D721Med (cell line): ENCODE measurements around the gene NISCH.

Source experiments
- DNase-seq: peaks from one replicate; pipeline ENCODE4 v3.0.0; 2011; ENCODE audit warnings: low spot score; ENCODE audit not compliant: insufficient read length
- FAIRE-seq: peaks from 2 replicates; lab custom pipeline; 2011; peaks lifted over from hg19 to GRCh38; lab: Jason Lieb, UNC
- CTCF ChIP-seq: IDR thresholded peaks from 2 replicates; pipeline ENCODE4 v1.5.1; 2012; ENCODE audit warnings: mild to moderate bottlenecking, control low read depth; ENCODE audit not compliant: insufficient read depth; ENCODE audit errors: missing control alignments

Gene NISCH

GRCh38 chr3:52517796-52518722, 62.7 kb downstream of the NISCH start:
- FAIRE-seq (no peak), DNase-seq (no peak)

GRCh38 chr3:52518723-52519444, 63.5 kb downstream of the NISCH start:
- no peak for TF ChIP-seq CTCF
- FAIRE-seq = no peak

More at GRCh38 chr3:52517796-52518722, 62.7 kb downstream of the NISCH start:
- TF ChIP-seq CTCF = no peak

GRCh38 chr3:52519445-52520140, 64.2 kb downstream of the NISCH start:
- FAIRE-seq (no peak), DNase-seq (no peak)
- no peak for TF ChIP-seq CTCF

More at GRCh38 chr3:52518723-52519444, 63.5 kb downstream of the NISCH start:
- no peak for DNase-seq

- no peak for TF ChIP-seq CTCF
- DNase-seq = no peak
- no peak for FAIRE-seq
Observed at GRCh38 chr3:52520141-52520667, 64.8 kb downstream of the NISCH start.

- no peak for FAIRE-seq
- DNase-seq = peak; percentile 17
- TF ChIP-seq CTCF = no peak
Observed at GRCh38 chr3:52520716-52521487, 65.5 kb downstream of the NISCH start.

GRCh38 chr3:52521488-52521824, 66.1 kb downstream of the NISCH start:
- no peak for TF ChIP-seq CTCF
- no peak for FAIRE-seq
- no peak for DNase-seq
